IMR-90 (cell line): ENCODE data around the gene LDLRAD4. TPM values are rescaled to one million over a fixed set of nuclear protein-coding genes. Genes with fewer than 3 reads are reported as not detected.

Experiments used
- ATAC-seq: fragments of 200-7000 bp; cut with Tn5 transposase; 2 replicates; pipeline ENCODE4 v1.9.1; 2020; ENCODE audit warnings: low read depth, mild to moderate bottlenecking, moderate library complexity
- BruUV-seq: library from RNA; stranded (reverse); fragments of 400-500 nt; replicated peaks from 2 replicates; lab custom pipeline; 2021; lab: Mats Ljungman, UMichigan
- CTCF ChIA-PET: fragments of 300-600 bp; formaldehyde crosslinking; extraction: SDS; loops from one replicate; lab custom pipeline; 2021; ENCODE audit warnings: antibody characterized with exemption; lab: Yijun Ruan, JAX
- POLR2A ChIA-PET: fragments of 300-600 bp; sonication (Branson Sonifier 250); formaldehyde crosslinking; loops from one replicate; lab custom pipeline; 2022; ENCODE audit warnings: antibody characterized with exemption; ENCODE audit not compliant: unreplicated experiment; lab: Charles Lee
- DNase-seq: peaks from one replicate; pipeline ENCODE4 v3.0.0; 2013
- H2AFZ ChIP-seq: replicated peaks from 2 replicates; pipeline ENCODE3; 2013; ENCODE audit warnings: low read length, mild to moderate bottlenecking; ENCODE audit not compliant: poor library complexity
- H2AK5ac ChIP-seq: 2 replicates; pipeline ENCODE4 v1.6.1; 2013; ENCODE audit warnings: low read depth, low read length, inconsistent platforms
- H2AK9ac ChIP-seq: replicated peaks from 2 replicates; pipeline ENCODE3; 2013; ENCODE audit warnings: mild to moderate bottlenecking, low read depth, low read length, moderate library complexity; ENCODE audit not compliant: poor library complexity
- H2BK120ac ChIP-seq: 2 replicates; pipeline ENCODE4 v1.6.1; 2013; ENCODE audit warnings: low read depth, low read length, inconsistent platforms
- H2BK15ac ChIP-seq: 3 replicates; pipeline ENCODE4 v1.6.1; 2013; ENCODE audit warnings: low read depth, low read length, inconsistent platforms
- H2BK20ac ChIP-seq: 2 replicates; pipeline ENCODE4 v1.6.1; 2013; ENCODE audit warnings: low read depth, mild to moderate bottlenecking, inconsistent platforms, low read length, moderate library complexity
- H2BK5ac ChIP-seq: 2 replicates; pipeline ENCODE4 v1.6.1; 2013; ENCODE audit warnings: mild to moderate bottlenecking, low read depth, low read length, inconsistent platforms; ENCODE audit not compliant: poor library complexity, severe bottlenecking
- H3K14ac ChIP-seq: replicated peaks from 2 replicates; pipeline ENCODE4 v1.6.1; 2013; ENCODE audit warnings: low read depth, low read length, inconsistent platforms
- H3K18ac ChIP-seq: 2 replicates; pipeline ENCODE4 v1.6.1; 2013; ENCODE audit warnings: low read depth, low read length, control low read depth
- H3K23ac ChIP-seq: 2 replicates; pipeline ENCODE4 v1.6.1; 2013; ENCODE audit warnings: low read depth, low read length, inconsistent platforms
- H3K27ac ChIP-seq: 2 replicates; pipeline ENCODE4 v1.5.1; 2013; ENCODE audit warnings: mild to moderate bottlenecking, control low read depth, low read length; ENCODE audit not compliant: insufficient read depth
- H3K27me3 ChIP-seq: 2 replicates; pipeline ENCODE4 v1.6.1; 2013; ENCODE audit warnings: low read length; ENCODE audit not compliant: control insufficient read depth, insufficient read depth
- H3K36me3 ChIP-seq: 2 replicates; pipeline ENCODE4 v1.6.1; 2013; ENCODE audit warnings: low read length, mixed read lengths; ENCODE audit not compliant: control insufficient read depth, insufficient read depth
- H3K4ac ChIP-seq: 2 replicates; pipeline ENCODE4 v1.6.1; 2013; ENCODE audit warnings: low read depth, low read length, inconsistent platforms
- H3K4me1 ChIP-seq: 2 replicates; pipeline ENCODE4 v1.6.1; 2013; ENCODE audit warnings: low read length, mixed read lengths; ENCODE audit not compliant: control insufficient read depth, insufficient read depth
- H3K4me2 ChIP-seq: 2 replicates; pipeline ENCODE4 v1.6.1; 2013; ENCODE audit warnings: low read depth, mild to moderate bottlenecking, control low read depth, low read length, moderate library complexity
- H3K4me3 ChIP-seq: 2 replicates; pipeline ENCODE4 v1.5.1; 2013; ENCODE audit warnings: low read depth, mild to moderate bottlenecking, control low read depth, low read length, moderate library complexity; ENCODE audit not compliant: insufficient read depth
- H3K56ac ChIP-seq: 2 replicates; pipeline ENCODE4 v1.6.1; 2013; ENCODE audit warnings: low read length, inconsistent platforms; ENCODE audit not compliant: insufficient read depth; ENCODE audit errors: extremely low read depth
- H3K79me1 ChIP-seq, 2 experiments: 2 replicates each; pipeline ENCODE4 v1.6.1; 2013; ENCODE audit warnings: low read length in 2 of 2, inconsistent platforms in 1 of 2, low read depth in 1 of 2
- H3K9ac ChIP-seq: 2 replicates; pipeline ENCODE4 v1.6.1; 2013; ENCODE audit warnings: low read depth, low read length, control low read depth
- H3K9me1 ChIP-seq: 2 replicates; pipeline ENCODE4 v1.6.1; 2013; ENCODE audit warnings: low read length, inconsistent platforms; ENCODE audit not compliant: insufficient read depth
- H3K9me3 ChIP-seq: 2 replicates; pipeline ENCODE4 v1.6.1; 2013; ENCODE audit warnings: low read length; ENCODE audit not compliant: control insufficient read depth, insufficient read depth
- H4K20me1 ChIP-seq: 2 replicates; pipeline ENCODE4 v1.6.1; 2013; ENCODE audit warnings: low read length, inconsistent platforms; ENCODE audit not compliant: insufficient read depth
- H4K5ac ChIP-seq: 2 replicates; pipeline ENCODE4 v1.6.1; 2013; ENCODE audit warnings: mild to moderate bottlenecking, low read depth, low read length, control low read depth
- H4K8ac ChIP-seq, 2 experiments: 2 replicates each; pipeline ENCODE4 v1.6.1; 2013; ENCODE audit warnings: low read depth in 2 of 2, low read length in 2 of 2, control low read depth in 1 of 2, inconsistent platforms in 1 of 2
- H4K91ac ChIP-seq: 2 replicates; pipeline ENCODE4 v1.6.1; 2013; ENCODE audit warnings: low read depth, low read length, inconsistent platforms; ENCODE audit not compliant: insufficient read depth
- BHLHE40 ChIP-seq: fragments of 150-350 bp; IDR thresholded peaks from 2 replicates; pipeline ENCODE4 v1.6.1; 2016; ENCODE audit warnings: mild to moderate bottlenecking, low read depth, low read length
- CEBPB ChIP-seq: IDR thresholded peaks from 2 replicates; pipeline ENCODE4 v1.6.1; 2012; ENCODE audit warnings: low read depth, low read length, improper control_type of control experiment
- CTCF ChIP-seq: conservative IDR thresholded peaks from 2 replicates; pipeline ENCODE4 v1.5.1; 2012; ENCODE audit warnings: mild to moderate bottlenecking, low read depth, low read length, improper control_type of control experiment
- ELK1 ChIP-seq: fragments of 150-350 bp; IDR thresholded peaks from 2 replicates; pipeline ENCODE4 v1.6.1; 2016; ENCODE audit warnings: low read depth, mild to moderate bottlenecking, low read length, moderate library complexity, borderline replicate concordance
- FOS ChIP-seq: fragments of 150-350 bp; IDR thresholded peaks from 2 replicates; pipeline ENCODE4 v1.6.1; 2016; ENCODE audit warnings: low read depth, low read length
- MAFK ChIP-seq: IDR thresholded peaks from 2 replicates; pipeline ENCODE4 v1.6.1; 2012; ENCODE audit warnings: low read depth, low read length, improper control_type of control experiment
- MAZ ChIP-seq: IDR thresholded peaks from 2 replicates; pipeline ENCODE4 v1.6.1; 2012; ENCODE audit warnings: low read depth, mild to moderate bottlenecking, low read length, improper control_type of control experiment, moderate library complexity, borderline replicate concordance
- POLR2A ChIP-seq: IDR thresholded peaks from 2 replicates; pipeline ENCODE4 v1.6.1; 2012; ENCODE audit warnings: mild to moderate bottlenecking, low read depth, low read length
- RAD21 ChIP-seq: IDR thresholded peaks from 2 replicates; pipeline ENCODE4 v1.6.1; 2012; ENCODE audit warnings: low read length, improper control_type of control experiment
- RCOR1 ChIP-seq: IDR thresholded peaks from 2 replicates; pipeline ENCODE4 v1.6.1; 2012; ENCODE audit warnings: mild to moderate bottlenecking, low read length, improper control_type of control experiment; ENCODE audit not compliant: insufficient replicate concordance
- RFX5 ChIP-seq: IDR thresholded peaks from 2 replicates; pipeline ENCODE4 v1.8.0; 2012; ENCODE audit warnings: low read depth, mild to moderate bottlenecking, low read length, moderate library complexity
- WGBS, 2 experiments: methylation state at CpG; one replicate each; pipeline versions ENCODE4 v1.1.5 to v1.1.7; 2013; ENCODE audit warnings: missing lambda C conversion rate in 2 of 2; ENCODE audit not compliant: insufficient read length in 1 of 2; ENCODE audit errors: extremely low coverage in 2 of 2; 5-methylcytosine and 5-hydroxymethylcytosine counted together
- dilution Hi-C: fragments of 300-500 bp; cut with HindIII; formaldehyde crosslinking; loops from one replicate; pipeline ENCODE4 v1.14.3; 2018; ENCODE audit warnings: low sequenced_read_pairs; ENCODE audit not compliant: unreplicated experiment
- in situ Hi-C: fragments of 300-500 bp; cut with MboI; formaldehyde crosslinking; loops from 3 replicates; pipeline ENCODE4 v1.14.3; 2019; ENCODE audit warnings: low sequenced_read_pairs, inconsistent platforms, mixed read lengths
- intact Hi-C: fragments of 100-400 bp; cut with micrococcal nuclease; formaldehyde crosslinking; loops from 2 replicates; pipeline ENCODE4 v1.10.0; 2022
- polyA plus RNA-seq, 3 experiments: library from polyadenylated mRNA; depleted of rRNA; stranded (reverse); fragments of >200 nt; gene quantifications; 2 replicates each; pipeline ENCODE4 v1.2.3, GENCODE V29; 2012; ENCODE audit warnings: low replicate concordance in 1 of 3
- total RNA-seq: library from RNA; depleted of rRNA; stranded (reverse); fragments of >200 nt; gene quantifications from 2 replicates; pipeline ENCODE4 v1.2.3, GENCODE V29; 2012

The LDLRAD4 gene
- total and polyA plus RNA-seq, 2 of the 4 experiments (the other 2 are of a cell fraction), result not detected

DNA sequence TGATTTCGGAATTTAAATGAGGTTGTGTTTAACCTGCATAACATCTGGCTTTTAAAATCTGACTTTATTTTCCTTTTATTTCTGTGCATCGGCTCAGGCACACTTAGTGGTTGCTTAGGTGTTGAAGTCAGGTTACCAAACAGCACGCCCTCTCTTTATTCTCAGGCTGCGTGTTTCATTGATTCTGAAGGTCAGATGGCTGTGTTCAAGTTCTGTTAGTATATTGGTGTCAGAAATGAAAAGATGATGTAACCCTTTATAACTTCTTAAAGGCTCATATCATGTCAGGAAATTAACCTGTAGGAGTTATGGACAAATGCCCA, 246.5 kb downstream of the LDLRAD4 start:
- Histone ChIP-seq H3K23ac (no peak overlapping the region), H4K91ac (no peak overlapping the region), H3K56ac (no peak overlapping the region), H4K8ac (no peak overlapping the region), H3K4me2 (no peak overlapping the region), H3K4me3 (no peak overlapping the region), H3K9me3 (no peaks in the 10 kb centered on the region), H3K14ac (no peak overlapping the region), H4K20me1 (no peaks in the 10 kb centered on the region), H3K27ac (no peak overlapping the region), H2AK5ac (no peak overlapping the region), H2BK120ac (no peak overlapping the region), H2BK20ac (no peak overlapping the region), H3K9ac (no peak overlapping the region), H2BK15ac (no peak overlapping the region), H3K79me1 (no peaks in the 10 kb centered on the region), H4K5ac (no peak overlapping the region), H2BK5ac (no peak overlapping the region), H2AK9ac (no peak overlapping the region), H3K18ac (no peak overlapping the region), H3K4ac (no peak overlapping the region), H3K9me1 (no peaks in the 10 kb centered on the region), H3K36me3 (no peaks in the 10 kb centered on the region), H3K4me1 (no peaks in the 10 kb centered on the region), H3K27me3 (no peaks in the 10 kb centered on the region), H2AFZ (no peak overlapping the region)
- POLR2A ChIA-PET, result no interaction called here
- no peak for DNase-seq
- no TSS peak for BruUV-seq
- WGBS, 2 experiments, result no CpG with 5 or more reads among the region's 4 CpGs
- in situ Hi-C loops, result no loop called here
- intact Hi-C loops, result no loop called here
- dilution Hi-C loops, result no loop called here
- TF ChIP-seq MAFK (no peak), POLR2A (no peak), BHLHE40 (no peak), RFX5 (no peak), RAD21 (no peak), CEBPB (no peak), CTCF (no peak), FOS (no peak), ELK1 (no peak), RCOR1 (no peak), MAZ (no peak)
- no peak for ATAC-seq
- CTCF ChIA-PET, result no interaction called here
